PFSK-1 (cell line): ENCODE measurements around the gene IGSF9B.

ENCODE experiments used
- REST ChIP-seq, 2 experiments: IDR thresholded peaks; 2 replicates each; pipeline versions ENCODE4 v1.6.1 to v1.8.0; 2011 to 2012; ENCODE audit warnings: low read depth in 2 of 2, low read length in 2 of 2, control low read depth in 1 of 2, inconsistent platforms in 1 of 2, mild to moderate bottlenecking in 1 of 2, moderate library complexity in 1 of 2; ENCODE audit not compliant: insufficient read depth in 1 of 2
- SIN3A ChIP-seq: IDR thresholded peaks from 2 replicates; pipeline ENCODE4 v1.6.1; 2012; ENCODE audit warnings: mild to moderate bottlenecking, low read length, moderate library complexity, borderline replicate concordance; ENCODE audit not compliant: insufficient read depth
- TAF1 ChIP-seq: IDR thresholded peaks from 2 replicates; pipeline ENCODE4 v1.6.1; 2012; ENCODE audit warnings: low read length, control low read depth, borderline replicate concordance; ENCODE audit not compliant: insufficient read depth

- TF ChIP-seq TAF1 (no peak), REST (IDR thresholded peaks at IDR 0.05; ENCODE audit: insufficient read depth in 1 of 2, low read depth in 2 of 2, low read length in 2 of 2) (no peak), SIN3A (no peak)
Observed at GRCh38 chr11:133982876-133983275, 26.1 kb upstream of the IGSF9B start.
